Measurements from ENCODE around the gene IMMP1L.

DNA sequence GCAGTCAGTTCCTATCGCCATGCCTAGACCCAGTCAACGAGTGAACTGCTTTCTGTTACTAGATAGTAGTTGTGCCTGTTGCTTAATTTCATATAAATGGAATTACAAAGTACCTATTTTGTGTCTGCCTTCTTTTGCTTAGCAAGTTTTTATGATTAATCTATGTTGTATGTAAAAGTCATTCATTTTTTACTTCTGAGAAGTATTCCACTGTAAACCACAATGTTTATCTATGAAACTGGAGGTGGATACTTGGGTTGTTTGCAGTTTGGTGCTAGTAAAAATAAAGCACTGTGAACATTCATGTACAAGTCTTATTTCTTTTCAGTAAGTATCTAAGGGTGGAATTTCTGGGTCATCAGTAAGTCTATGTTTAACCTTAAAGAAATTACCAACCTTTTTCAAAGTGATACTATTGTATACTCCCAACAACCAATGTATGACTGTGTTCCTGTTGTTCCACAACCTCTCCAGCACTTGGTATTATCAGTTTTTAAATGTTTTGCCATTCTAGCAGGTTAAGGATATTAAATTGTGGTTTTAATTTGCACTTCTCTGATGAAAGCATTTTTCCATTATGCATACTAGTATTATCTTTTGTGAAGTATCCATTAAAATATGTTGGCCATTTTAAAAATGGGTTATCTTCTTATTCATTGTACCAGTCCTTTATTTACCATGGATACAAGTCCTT lies 71.5 kb downstream of the IMMP1L start:
- TF ChIP-seq EP300 (IDR thresholded peaks at IDR 0.05; ENCODE audit: borderline replicate concordance in 1 of 2, control insufficient read depth in 1 of 2, low read depth in 2 of 2, low read length in 2 of 2): no peak
- TF ChIP-seq, protein P1, sequence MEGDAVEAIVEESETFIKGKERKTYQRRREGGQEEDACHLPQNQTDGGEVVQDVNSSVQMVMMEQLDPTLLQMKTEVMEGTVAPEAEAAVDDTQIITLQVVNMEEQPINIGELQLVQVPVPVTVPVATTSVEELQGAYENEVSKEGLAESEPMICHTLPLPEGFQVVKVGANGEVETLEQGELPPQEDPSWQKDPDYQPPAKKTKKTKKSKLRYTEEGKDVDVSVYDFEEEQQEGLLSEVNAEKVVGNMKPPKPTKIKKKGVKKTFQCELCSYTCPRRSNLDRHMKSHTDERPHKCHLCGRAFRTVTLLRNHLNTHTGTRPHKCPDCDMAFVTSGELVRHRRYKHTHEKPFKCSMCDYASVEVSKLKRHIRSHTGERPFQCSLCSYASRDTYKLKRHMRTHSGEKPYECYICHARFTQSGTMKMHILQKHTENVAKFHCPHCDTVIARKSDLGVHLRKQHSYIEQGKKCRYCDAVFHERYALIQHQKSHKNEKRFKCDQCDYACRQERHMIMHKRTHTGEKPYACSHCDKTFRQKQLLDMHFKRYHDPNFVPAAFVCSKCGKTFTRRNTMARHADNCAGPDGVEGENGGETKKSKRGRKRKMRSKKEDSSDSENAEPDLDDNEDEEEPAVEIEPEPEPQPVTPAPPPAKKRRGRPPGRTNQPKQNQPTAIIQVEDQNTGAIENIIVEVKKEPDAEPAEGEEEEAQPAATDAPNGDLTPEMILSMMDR (IDR thresholded peaks at IDR 0.05 in 2 of 3, conservative IDR thresholded peaks at IDR 0.05 in 1 of 3; ENCODE audit: control insufficient read depth in 2 of 3, extremely low read depth in 1 of 3, insufficient read depth in 1 of 3, low read depth in 3 of 3, low read length in 3 of 3): no peak
- no peak for TF ChIP-seq BCL11A (IDR thresholded peaks at IDR 0.05; ENCODE audit: low read depth, low read length)
- TF ChIP-seq KDM1A (IDR thresholded peaks at IDR 0.05; ENCODE audit: borderline replicate concordance): no peak
- TF ChIP-seq RELA (IDR thresholded peaks at IDR 0.05; ENCODE audit: borderline replicate concordance, partially characterized antibody): no peak
- TF ChIP-seq MYC (IDR thresholded peaks at IDR 0.05; ENCODE audit: insufficient read depth, insufficient read length, insufficient replicate concordance, low read length, severe bottlenecking): no peak
- TF ChIP-seq POLR2AphosphoS5 (IDR thresholded peaks at IDR 0.05; ENCODE audit: low read length): no peak
- TF ChIP-seq, protein P2, sequence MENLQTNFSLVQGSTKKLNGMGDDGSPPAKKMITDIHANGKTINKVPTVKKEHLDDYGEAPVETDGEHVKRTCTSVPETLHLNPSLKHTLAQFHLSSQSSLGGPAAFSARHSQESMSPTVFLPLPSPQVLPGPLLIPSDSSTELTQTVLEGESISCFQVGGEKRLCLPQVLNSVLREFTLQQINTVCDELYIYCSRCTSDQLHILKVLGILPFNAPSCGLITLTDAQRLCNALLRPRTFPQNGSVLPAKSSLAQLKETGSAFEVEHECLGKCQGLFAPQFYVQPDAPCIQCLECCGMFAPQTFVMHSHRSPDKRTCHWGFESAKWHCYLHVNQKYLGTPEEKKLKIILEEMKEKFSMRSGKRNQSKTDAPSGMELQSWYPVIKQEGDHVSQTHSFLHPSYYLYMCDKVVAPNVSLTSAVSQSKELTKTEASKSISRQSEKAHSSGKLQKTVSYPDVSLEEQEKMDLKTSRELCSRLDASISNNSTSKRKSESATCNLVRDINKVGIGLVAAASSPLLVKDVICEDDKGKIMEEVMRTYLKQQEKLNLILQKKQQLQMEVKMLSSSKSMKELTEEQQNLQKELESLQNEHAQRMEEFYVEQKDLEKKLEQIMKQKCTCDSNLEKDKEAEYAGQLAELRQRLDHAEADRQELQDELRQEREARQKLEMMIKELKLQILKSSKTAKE (IDR thresholded peaks at IDR 0.05; ENCODE audit: low read depth, poor library complexity, severe bottlenecking): no peak
- TF ChIP-seq ZNF622 (IDR thresholded peaks at IDR 0.05): no peak
- TF ChIP-seq CREB1 (IDR thresholded peaks at IDR 0.05; ENCODE audit: low read depth): no peak
- TF ChIP-seq, protein P3, sequence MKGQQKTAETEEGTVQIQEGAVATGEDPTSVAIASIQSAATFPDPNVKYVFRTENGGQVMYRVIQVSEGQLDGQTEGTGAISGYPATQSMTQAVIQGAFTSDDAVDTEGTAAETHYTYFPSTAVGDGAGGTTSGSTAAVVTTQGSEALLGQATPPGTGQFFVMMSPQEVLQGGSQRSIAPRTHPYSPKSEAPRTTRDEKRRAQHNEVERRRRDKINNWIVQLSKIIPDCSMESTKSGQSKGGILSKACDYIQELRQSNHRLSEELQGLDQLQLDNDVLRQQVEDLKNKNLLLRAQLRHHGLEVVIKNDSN (IDR thresholded peaks at IDR 0.05; ENCODE audit: borderline replicate concordance, extremely low read length, insufficient read depth, low read depth, low read length): no peak
- TF ChIP-seq PKNOX1 (IDR thresholded peaks at IDR 0.05): no peak
- no peak for TF ChIP-seq YY1 (IDR thresholded peaks at IDR 0.05; ENCODE audit: low read depth, low read length)

Measured in GM12878 (cell line).